HepG2 (cell line): Measurements from ENCODE around the gene ZIM2. TPM values are rescaled to one million over a fixed set of nuclear protein-coding genes. Genes with fewer than 3 reads are reported as not detected.

Experiments used
- GATAD1 ChIP-seq: IDR thresholded peaks from 2 replicates; pipeline ENCODE4 v1.6.1; 2016; ENCODE audit warnings: missing genetic modification reagents, missing compliant biosample characterization
- HCFC1 ChIP-seq: fragments of 150-350 bp; IDR thresholded peaks from 2 replicates; pipeline ENCODE4 v1.6.1; 2014; ENCODE audit warnings: low read depth, low read length
- HMGXB3 ChIP-seq: sonication (generic); formaldehyde crosslinking; IDR thresholded peaks from 2 replicates; pipeline ENCODE4 v1.4.0; 2020; ENCODE audit warnings: missing genetic modification reagents, borderline replicate concordance
- HNF4G ChIP-seq, 2 experiments: sonication (generic) in 1 of 2; formaldehyde crosslinking in 1 of 2; IDR thresholded peaks; 2 replicates each; pipeline versions ENCODE4 v1.4.0 to v1.6.1; 2011 to 2020; ENCODE audit warnings: borderline replicate concordance in 2 of 2, low read depth in 2 of 2, mild to moderate bottlenecking in 2 of 2, low read length in 1 of 2, missing genetic modification reagents in 1 of 2, moderate library complexity in 1 of 2
- NAIF1 ChIP-seq: sonication (generic); formaldehyde crosslinking; IDR thresholded peaks from 2 replicates; pipeline ENCODE4 v1.5.0; 2020; ENCODE audit warnings: mild to moderate bottlenecking, missing genetic modification reagents, borderline replicate concordance
- NFKB2 ChIP-seq: sonication (generic); formaldehyde crosslinking; IDR thresholded peaks from 2 replicates; pipeline ENCODE4 v1.4.0; 2020; ENCODE audit warnings: missing genetic modification reagents, borderline replicate concordance
- NFYC ChIP-seq: IDR thresholded peaks from 2 replicates; pipeline ENCODE4 v1.6.1; 2016; ENCODE audit warnings: missing genetic modification reagents, missing compliant biosample characterization
- RFX1 ChIP-seq: fragments of 450-650 bp; IDR thresholded peaks from 2 replicates; pipeline ENCODE4 v1.6.1; 2017
- RFXAP ChIP-seq: sonication (generic); formaldehyde crosslinking; IDR thresholded peaks from 2 replicates; pipeline ENCODE4 v1.4.0; 2020; ENCODE audit warnings: missing genetic modification reagents, borderline replicate concordance
- SMAD1 ChIP-seq: sonication (generic); formaldehyde crosslinking; IDR thresholded peaks from 2 replicates; pipeline ENCODE4 v1.4.0; 2020; ENCODE audit warnings: missing genetic modification reagents, low read depth, mild to moderate bottlenecking, borderline replicate concordance
- SUZ12 ChIP-seq: fragments of 150-350 bp; IDR thresholded peaks from 2 replicates; pipeline ENCODE4 v1.6.1; 2014; ENCODE audit warnings: low read depth, low read length
- TRAFD1 ChIP-seq: sonication (generic); formaldehyde crosslinking; IDR thresholded peaks from 2 replicates; pipeline ENCODE4 v1.5.1; 2020; ENCODE audit warnings: missing genetic modification reagents, mild to moderate bottlenecking, borderline replicate concordance
- U2AF1 ChIP-seq: fragments of 200-400 bp; formaldehyde crosslinking; optimal IDR thresholded peaks from 2 replicates; pipeline ENCODE3; 2017; ENCODE audit warnings: mild to moderate bottlenecking, low read depth, low read length
- ZBTB38 ChIP-seq: sonication (generic); formaldehyde crosslinking; IDR thresholded peaks from 2 replicates; pipeline ENCODE4 v1.5.1; 2020; ENCODE audit warnings: mild to moderate bottlenecking, missing genetic modification reagents
- ZFP36 ChIP-seq: fragments of 150-350 bp; IDR thresholded peaks from 2 replicates; pipeline ENCODE4 v1.6.1; 2018; ENCODE audit warnings: borderline replicate concordance, low read length, low read depth; ENCODE audit not compliant: partially characterized antibody
- ZNF292 ChIP-seq: sonication (generic); formaldehyde crosslinking; IDR thresholded peaks from 2 replicates; pipeline ENCODE4 v1.8.1; 2022; ENCODE audit warnings: mild to moderate bottlenecking, low read depth, missing genetic modification reagents, borderline replicate concordance
- ZNF574 ChIP-seq: sonication (generic); formaldehyde crosslinking; IDR thresholded peaks from 2 replicates; pipeline ENCODE4 v1.4.0; 2020; ENCODE audit warnings: missing genetic modification reagents
- ZNF614 ChIP-seq: IDR thresholded peaks from 2 replicates; pipeline ENCODE4 v1.6.1; 2018; ENCODE audit warnings: missing biosample characterization, missing genetic modification reagents, inconsistent platforms, borderline replicate concordance
- polyA plus RNA-seq, 8 experiments: library from polyadenylated mRNA; depleted of rRNA in 3 of 8; stranded (reverse) in 7 of 8; unstranded in 1 of 8; fragments of >200 nt; fragmentation: Illumina TruSeq in 4 of 8; extraction: Trizol in 4 of 8; gene quantifications; 2 replicates each; pipeline versions ENCODE4 v1.2.1 to v1.2.3, GENCODE V29; 2011 to 2016; ENCODE audit warnings: low read depth in 4 of 8, missing spikeins in 1 of 8, mixed read lengths in 1 of 8; ENCODE audit not compliant: insufficient read depth in 1 of 8
- total RNA-seq, 5 experiments: library from RNA; depleted of rRNA; stranded (reverse); fragments of >200 nt; fragmentation: Illumina TruSeq; extraction: Trizol; gene quantifications; 2 replicates each; pipeline ENCODE4 v1.2.3, GENCODE V29; 2016; ENCODE audit warnings: low read depth in 1 of 5
- TF ChIP-seq, protein P1 (sequence below): IDR thresholded peaks from 2 replicates; pipeline ENCODE4 v1.6.1; 2016

Gene ZIM2
- total and polyA plus RNA-seq, 2 of the 13 experiments (the other 11 are each of a cell fraction or from before 2014, with no cell fraction given) = 7.2 to 10.3 TPM

DNA sequence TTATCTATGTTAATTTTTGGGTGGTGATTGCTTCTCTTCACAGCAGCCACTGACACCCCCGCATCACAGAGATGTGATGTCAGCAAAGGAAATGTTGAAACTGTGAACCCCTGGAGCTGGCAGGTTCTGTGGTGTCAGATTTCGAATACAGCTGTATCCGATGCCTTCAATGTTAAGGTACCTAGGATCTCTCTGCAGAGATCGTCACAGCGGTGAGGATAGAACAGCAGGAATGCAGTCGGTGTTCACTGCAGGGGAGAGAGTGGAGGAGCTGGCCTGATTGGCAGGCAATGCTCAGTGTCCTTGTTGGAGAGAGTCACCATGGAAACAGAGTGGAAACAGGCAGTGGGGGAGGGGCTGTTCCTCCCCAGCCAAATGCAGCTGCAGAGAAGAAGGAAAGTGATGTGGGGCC, 89.4 kb downstream of the ZIM2 start (continued):
- TF ChIP-seq ZNF614 = no peak
- peak; percentile 75 for TF ChIP-seq RFX1
- TF ChIP-seq ZNF574 (CRISPR knock-in tag) = no peak
- no peak for TF ChIP-seq NAIF1 (CRISPR knock-in tag)
- 0 out of 2 replicates have a peak, but pooled peaks have one; percentile 46 for TF ChIP-seq ZBTB38 (CRISPR knock-in tag)
- TF ChIP-seq NFKB2 (CRISPR knock-in tag) = no peak
- no peak for TF ChIP-seq U2AF1
- peak; percentile 73; the same call in 1 of the 2 replicates for TF ChIP-seq ZNF292 (CRISPR knock-in tag)
- TF ChIP-seq HNF4G (IDR thresholded peaks at IDR 0.05; ENCODE audit: borderline replicate concordance, low read depth, low read length) = no peak
- TF ChIP-seq HNF4G (CRISPR knock-in tag; IDR thresholded peaks at IDR 0.05; ENCODE audit: borderline replicate concordance, low read depth) = peak; percentile 49; the same call in 1 of the 2 replicates
- TF ChIP-seq SMAD1 (CRISPR knock-in tag) = no peak
- peak; percentile 88; the same call in 1 of the 2 replicates for TF ChIP-seq HMGXB3
- TF ChIP-seq GATAD1 (CRISPR knock-in tag) = peak; percentile 24; the same call in 1 of the 2 replicates
- TF ChIP-seq ZFP36 = no peak
- TF ChIP-seq SUZ12 = no peak
- no peak for TF ChIP-seq HCFC1
- TF ChIP-seq, protein P1, sequence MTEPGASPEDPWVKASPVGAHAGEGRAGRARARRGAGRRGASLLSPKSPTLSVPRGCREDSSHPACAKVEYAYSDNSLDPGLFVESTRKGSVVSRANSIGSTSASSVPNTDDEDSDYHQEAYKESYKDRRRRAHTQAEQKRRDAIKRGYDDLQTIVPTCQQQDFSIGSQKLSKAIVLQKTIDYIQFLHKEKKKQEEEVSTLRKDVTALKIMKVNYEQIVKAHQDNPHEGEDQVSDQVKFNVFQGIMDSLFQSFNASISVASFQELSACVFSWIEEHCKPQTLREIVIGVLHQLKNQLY (CRISPR knock-in tag) = peak; percentile 21; the same call in 1 of the 2 replicates
- 0 out of 2 replicates have a peak, but pooled peaks have one; percentile 60 for TF ChIP-seq TRAFD1 (CRISPR knock-in tag)
- no peak for TF ChIP-seq RFXAP (CRISPR knock-in tag)
- peak; percentile 38; the same call in 1 of the 2 replicates for TF ChIP-seq NFYC (CRISPR knock-in tag)
